ENCODE results near the gene SCGB1D2.
A peak's percentile ranks its signal among the peaks of the same experiment; 100 is the strongest.

Gene SCGB1D2

GRCh38 chr11:62245271-62245753, 3.3 kb downstream of the SCGB1D2 start:
- DNase-seq, result peak; percentile 27
- in situ Hi-C loops (cut with HindIII; ENCODE audit: low pct_ligation_motif_present, low sequenced_read_pairs), result no loop called here
- TF ChIP-seq CTCF (IDR thresholded peaks at IDR 0.05; ENCODE audit: low read depth, low read length, missing control alignments), result peak; percentile 46

GRCh38 chr11:62251698-62252097, 9.7 kb downstream of the SCGB1D2 start:
- Histone ChIP-seq H3K4me3 (ENCODE audit: low read depth, low read length) (no peak overlapping the region), H3K36me3 (replicated peaks) (no peaks in the 10 kb centered on the region), H3K27me3 (replicated peaks) (no peaks in the 10 kb centered on the region), H3K27ac (no peak overlapping the region)
- TF ChIP-seq CTCF (IDR thresholded peaks at IDR 0.05; ENCODE audit: low read depth, low read length, missing control alignments), result no peak
- no peak for DNase-seq
- in situ Hi-C loops (cut with HindIII; ENCODE audit: low pct_ligation_motif_present, low sequenced_read_pairs), result no loop called here

More at GRCh38 chr11:62245271-62245753, 3.3 kb downstream of the SCGB1D2 start:
- Histone ChIP-seq H3K27me3 (replicated peaks) (no peaks in the 10 kb centered on the region), H3K4me3 (ENCODE audit: low read depth, low read length) (no peak overlapping the region), H3K27ac (no peak overlapping the region), H3K36me3 (replicated peaks) (no peaks in the 10 kb centered on the region)

GRCh38 chr11:62253999-62254542, 12.0 kb downstream of the SCGB1D2 start:
- Histone ChIP-seq H3K4me3 (ENCODE audit: low read depth, low read length) (no peak overlapping the region), H3K27ac (no peak overlapping the region), H3K27me3 (replicated peaks) (no peaks in the 10 kb centered on the region), H3K36me3 (replicated peaks) (no peaks in the 10 kb centered on the region)
- TF ChIP-seq CTCF (IDR thresholded peaks at IDR 0.05; ENCODE audit: low read depth, low read length, missing control alignments), result no peak
- DNase-seq, result no peak
- in situ Hi-C loops (cut with HindIII; ENCODE audit: low pct_ligation_motif_present, low sequenced_read_pairs), result no loop called here

GRCh38 chr11:62256281-62256680, 14.2 kb downstream of the SCGB1D2 start:
- no peaks in the 10 kb centered on the region for H3K36me3 ChIP-seq (replicated peaks)
- H3K27ac ChIP-seq, result no peak overlapping the region
- no peaks in the 10 kb centered on the region for H3K27me3 ChIP-seq (replicated peaks)
- DNase-seq, result no peak
- in situ Hi-C loops (cut with HindIII; ENCODE audit: low pct_ligation_motif_present, low sequenced_read_pairs), result no loop called here
- no peak overlapping the region for H3K4me3 ChIP-seq (ENCODE audit: low read depth, low read length)
- no peak for TF ChIP-seq CTCF (IDR thresholded peaks at IDR 0.05; ENCODE audit: low read depth, low read length, missing control alignments)

GRCh38 chr11:62260261-62260953, 18.4 kb downstream of the SCGB1D2 start:
- Histone ChIP-seq H3K27ac (no peak overlapping the region), H3K4me3 (ENCODE audit: low read depth, low read length) (no peak overlapping the region), H3K27me3 (replicated peaks) (no peaks in the 10 kb centered on the region), H3K36me3 (replicated peaks) (no peaks in the 10 kb centered on the region)
- in situ Hi-C loops (cut with HindIII; ENCODE audit: low pct_ligation_motif_present, low sequenced_read_pairs), result no loop called here
- TF ChIP-seq CTCF (IDR thresholded peaks at IDR 0.05; ENCODE audit: low read depth, low read length, missing control alignments), result no peak
- DNase-seq, result no peak

Measured in brain microvascular endothelial cell (primary cell).